Measurements from ENCODE around the gene OR9A4. TPM values are rescaled to one million over a fixed set of nuclear protein-coding genes. Genes with fewer than 3 reads are reported as not detected.

Gene OR9A4
- total and polyA plus RNA-seq, 10 of the 15 experiments (the other 5 are each of a cell fraction or from before 2014, with no cell fraction given): not detected

GRCh38 chr7:141915565-141915964, 634 bp upstream of the OR9A4 start:
- no peak overlapping the region for H3K4me3 ChIP-seq
- no peak overlapping the region for H3K4me2 ChIP-seq (ENCODE audit: control insufficient read depth, insufficient read depth)
- ATAC-seq (peak; percentile 52), FAIRE-seq (no peak), DNase-seq (ENCODE audit: low read depth, low spot score) (no peak)
- SMC1A ChIA-PET (ENCODE audit: uncharacterized antibody, unreplicated experiment): no interaction called here
- no TSS peak for BruUV-seq (replicated peaks)
- no peaks in the 10 kb centered on the region for H3K27me3 ChIP-seq (replicated peaks in 1 of 2; ENCODE audit: control insufficient read depth in 2 of 2, insufficient read depth in 2 of 2, low read length in 1 of 2)
- H4K20me1 ChIP-seq (ENCODE audit: control insufficient read depth, insufficient read depth): no peaks in the 10 kb centered on the region
- intact Hi-C loops (cut with micrococcal nuclease; ENCODE audit: unreplicated experiment): no loop called here
- in situ Hi-C loops (cut with MboI): no loop called here
- H3K4me1 ChIP-seq (ENCODE audit: control insufficient read depth, insufficient read depth, low read length): no peaks in the 10 kb centered on the region
- H3K27ac ChIP-seq (ENCODE audit: control insufficient read depth, insufficient read depth): no peak overlapping the region
- CTCF ChIA-PET: no interaction called here
- POLR2A ChIA-PET: no interaction called here
- 19% methylated on average over 2 of the region's 2 CpGs for WGBS (ENCODE audit: insufficient coverage, insufficient replicate concordance, low lambda C conversion rate, missing lambda C conversion rate)
- no peaks in the 10 kb centered on the region for H3K9me3 ChIP-seq (replicated peaks; ENCODE audit: control insufficient read depth, insufficient read depth, low read length)
- H3K9ac ChIP-seq (ENCODE audit: control insufficient read depth, insufficient read depth, low read length): no peak overlapping the region
- H3K36me3 ChIP-seq (ENCODE audit: control insufficient read depth in 2 of 2, insufficient read depth in 2 of 2, low read length in 1 of 2): no peaks in the 10 kb centered on the region
- no peak overlapping the region for H2AFZ ChIP-seq (ENCODE audit: control insufficient read depth, low read depth, low read length)
- TF ChIP-seq ZNF687 (IDR thresholded peaks at IDR 0.05) (no peak), SPI1 (IDR thresholded peaks at IDR 0.05; ENCODE audit: borderline replicate concordance, insufficient read depth, low read depth, low read length) (peak; percentile 70), BACH1 (IDR thresholded peaks at IDR 0.05; ENCODE audit: borderline replicate concordance) (peak; percentile 68; the same call in 1 of the 2 replicates), EED (IDR thresholded peaks at IDR 0.05; ENCODE audit: low read depth) (peak; percentile 55)
- no peaks in the 10 kb centered on the region for H3K79me2 ChIP-seq (ENCODE audit: control insufficient read depth, insufficient read depth, low read length)
- RAD21 ChIA-PET (ENCODE audit: unreplicated experiment): no interaction called here

Data from GM12878 (cell line).